HepG2 (cell line): Measurements from ENCODE around the gene HNRNPF. TPM values are rescaled to one million over a fixed set of nuclear protein-coding genes. Genes with fewer than 3 reads are reported as not detected.

Experiments
- EEA1 ChIP-seq: sonication (generic); formaldehyde crosslinking; IDR thresholded peaks from 2 replicates; pipeline ENCODE4 v1.5.1; 2020; ENCODE audit warnings: mild to moderate bottlenecking, missing genetic modification reagents, borderline replicate concordance
- GATAD2A ChIP-seq: IDR thresholded peaks from 2 replicates; pipeline ENCODE4 v1.6.1; 2016
- KLF13 ChIP-seq: sonication (generic); formaldehyde crosslinking; IDR thresholded peaks from 2 replicates; pipeline ENCODE4 v1.4.0; 2020; ENCODE audit warnings: mild to moderate bottlenecking, missing genetic modification reagents
- KLF15 ChIP-seq: sonication (generic); formaldehyde crosslinking; IDR thresholded peaks from 2 replicates; pipeline ENCODE4 v1.8.1; 2023; ENCODE audit warnings: borderline replicate concordance, mild to moderate bottlenecking, inconsistent platforms, missing genetic modification reagents, mixed read lengths
- KMT2A ChIP-seq: sonication (generic); formaldehyde crosslinking; IDR thresholded peaks from 2 replicates; pipeline ENCODE4 v1.4.0; 2020; ENCODE audit warnings: missing genetic modification reagents
- MED8 ChIP-seq: sonication (generic); formaldehyde crosslinking; IDR thresholded peaks from 2 replicates; pipeline ENCODE4 v1.8.1; 2023; ENCODE audit warnings: mild to moderate bottlenecking, missing genetic modification reagents; ENCODE audit not compliant: insufficient replicate concordance
- MXD1 ChIP-seq: sonication (generic); formaldehyde crosslinking; IDR thresholded peaks from 2 replicates; pipeline ENCODE4 v1.4.0; 2020; ENCODE audit warnings: mild to moderate bottlenecking, missing genetic modification reagents
- NFE2L1 ChIP-seq: sonication (generic); formaldehyde crosslinking; IDR thresholded peaks from 2 replicates; pipeline ENCODE4 v1.4.0; 2020; ENCODE audit warnings: missing genetic modification reagents, mild to moderate bottlenecking, borderline replicate concordance
- ZKSCAN1 ChIP-seq: fragments of 150-350 bp; IDR thresholded peaks from 2 replicates; pipeline ENCODE4 v1.6.1; 2014; ENCODE audit warnings: low read length
- ZNF24 ChIP-seq: fragments of 450-650 bp; IDR thresholded peaks from 2 replicates; pipeline ENCODE4 v1.6.1; 2017; ENCODE audit warnings: antibody characterized with exemption, mild to moderate bottlenecking
- ZNF34 ChIP-seq: sonication (generic); formaldehyde crosslinking; IDR thresholded peaks from 2 replicates; pipeline ENCODE4 v1.4.0; 2020; ENCODE audit warnings: mild to moderate bottlenecking, missing genetic modification reagents, borderline replicate concordance
- ZNF782 ChIP-seq: sonication (generic); formaldehyde crosslinking; IDR thresholded peaks from 2 replicates; pipeline ENCODE4 v1.4.0; 2020; ENCODE audit warnings: missing genetic modification reagents, mild to moderate bottlenecking, borderline replicate concordance
- ZNF850 ChIP-seq: sonication (generic); formaldehyde crosslinking; conservative IDR thresholded peaks from 2 replicates; pipeline ENCODE4 v1.9.0; 2021; ENCODE audit warnings: mild to moderate bottlenecking, missing genetic modification reagents
- polyA plus RNA-seq, 8 experiments: library from polyadenylated mRNA; depleted of rRNA in 3 of 8; stranded (reverse) in 7 of 8; unstranded in 1 of 8; fragments of >200 nt; fragmentation: Illumina TruSeq in 4 of 8; extraction: Trizol in 4 of 8; gene quantifications; 2 replicates each; pipeline versions ENCODE4 v1.2.1 to v1.2.3, GENCODE V29; 2011 to 2016; ENCODE audit warnings: low read depth in 4 of 8, missing spikeins in 1 of 8, mixed read lengths in 1 of 8; ENCODE audit not compliant: insufficient read depth in 1 of 8
- total RNA-seq, 5 experiments: library from RNA; depleted of rRNA; stranded (reverse); fragments of >200 nt; fragmentation: Illumina TruSeq; extraction: Trizol; gene quantifications; 2 replicates each; pipeline ENCODE4 v1.2.3, GENCODE V29; 2016; ENCODE audit warnings: low read depth in 1 of 5
- TF ChIP-seq, protein P1 (sequence below): sonication (generic); formaldehyde crosslinking; IDR thresholded peaks from 2 replicates; pipeline ENCODE4 v1.4.0; 2020; ENCODE audit warnings: missing genetic modification reagents, borderline replicate concordance
- TF ChIP-seq, protein P2 (sequence below): IDR thresholded peaks from 2 replicates; pipeline ENCODE4 v1.6.1; 2016; ENCODE audit warnings: low read depth, borderline replicate concordance
- TF ChIP-seq, protein P3 (sequence below): sonication (generic); formaldehyde crosslinking; IDR thresholded peaks from 2 replicates; pipeline ENCODE4 v1.9.0; 2022; ENCODE audit warnings: missing genetic modification reagents, mild to moderate bottlenecking, borderline replicate concordance
- TF ChIP-seq, protein P4 (sequence below): sonication (generic); formaldehyde crosslinking; IDR thresholded peaks from 2 replicates; pipeline ENCODE4 v1.5.1; 2020; ENCODE audit warnings: missing genetic modification reagents, mild to moderate bottlenecking, borderline replicate concordance

The HNRNPF gene
- total and polyA plus RNA-seq, 2 of the 13 experiments (the other 11 are each of a cell fraction or from before 2014, with no cell fraction given), result 166 to 308 TPM

DNA sequence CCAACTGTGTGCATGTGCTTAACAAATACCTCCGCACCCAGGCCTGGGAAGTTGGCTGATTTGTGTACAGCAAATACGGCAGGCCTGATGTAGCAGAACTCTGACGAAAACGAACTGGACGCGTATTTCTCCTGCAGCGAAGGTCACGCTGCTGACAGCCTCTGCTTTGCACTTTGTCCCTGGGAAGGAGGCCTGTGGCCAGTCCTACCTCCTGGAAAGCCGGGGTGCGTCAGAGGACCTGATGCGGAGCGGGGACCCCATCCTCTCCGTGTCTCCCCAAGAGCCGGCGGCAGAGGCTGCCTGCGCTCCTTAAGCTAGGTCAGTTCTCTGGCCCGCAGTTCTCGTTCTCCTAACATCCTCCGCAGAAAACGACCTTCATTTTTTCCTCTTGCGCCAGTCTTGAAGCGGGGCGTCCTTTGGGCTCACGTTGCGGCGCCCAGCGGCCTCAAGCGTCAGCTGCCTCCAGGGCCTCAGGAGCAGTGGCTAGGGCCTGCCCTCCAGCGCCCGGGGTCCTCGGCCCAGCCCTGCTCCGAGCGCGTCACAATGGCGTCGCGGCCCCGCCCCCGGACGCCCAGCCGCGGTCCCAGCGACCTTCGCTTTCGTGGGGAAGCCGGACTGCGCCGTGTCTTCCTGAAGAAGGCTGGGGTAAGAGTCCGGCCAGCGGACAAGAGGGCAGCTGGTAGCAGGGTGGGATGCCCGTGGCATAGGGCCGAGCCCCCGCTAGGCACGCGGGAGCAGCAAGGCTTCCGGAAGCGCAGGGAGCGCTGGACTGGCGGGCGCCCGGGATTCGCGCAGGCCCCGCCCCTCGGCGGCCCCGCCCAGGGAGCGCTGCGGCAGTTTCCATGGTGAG lies 27.5 kb upstream of the HNRNPF start, which contains the start of gene ZNF487 (continued):
- TF ChIP-seq, protein P1, sequence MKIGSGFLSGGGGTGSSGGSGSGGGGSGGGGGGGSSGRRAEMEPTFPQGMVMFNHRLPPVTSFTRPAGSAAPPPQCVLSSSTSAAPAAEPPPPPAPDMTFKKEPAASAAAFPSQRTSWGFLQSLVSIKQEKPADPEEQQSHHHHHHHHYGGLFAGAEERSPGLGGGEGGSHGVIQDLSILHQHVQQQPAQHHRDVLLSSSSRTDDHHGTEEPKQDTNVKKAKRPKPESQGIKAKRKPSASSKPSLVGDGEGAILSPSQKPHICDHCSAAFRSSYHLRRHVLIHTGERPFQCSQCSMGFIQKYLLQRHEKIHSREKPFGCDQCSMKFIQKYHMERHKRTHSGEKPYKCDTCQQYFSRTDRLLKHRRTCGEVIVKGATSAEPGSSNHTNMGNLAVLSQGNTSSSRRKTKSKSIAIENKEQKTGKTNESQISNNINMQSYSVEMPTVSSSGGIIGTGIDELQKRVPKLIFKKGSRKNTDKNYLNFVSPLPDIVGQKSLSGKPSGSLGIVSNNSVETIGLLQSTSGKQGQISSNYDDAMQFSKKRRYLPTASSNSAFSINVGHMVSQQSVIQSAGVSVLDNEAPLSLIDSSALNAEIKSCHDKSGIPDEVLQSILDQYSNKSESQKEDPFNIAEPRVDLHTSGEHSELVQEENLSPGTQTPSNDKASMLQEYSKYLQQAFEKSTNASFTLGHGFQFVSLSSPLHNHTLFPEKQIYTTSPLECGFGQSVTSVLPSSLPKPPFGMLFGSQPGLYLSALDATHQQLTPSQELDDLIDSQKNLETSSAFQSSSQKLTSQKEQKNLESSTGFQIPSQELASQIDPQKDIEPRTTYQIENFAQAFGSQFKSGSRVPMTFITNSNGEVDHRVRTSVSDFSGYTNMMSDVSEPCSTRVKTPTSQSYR (CRISPR knock-in tag), result no peak
- TF ChIP-seq ZNF850 (CRISPR knock-in tag), result 0 out of 2 replicates have a peak, but pooled peaks have one; percentile 82
- TF ChIP-seq ZNF782, result peak; percentile 81; the same call in 1 of the 2 replicates
- TF ChIP-seq, protein P2, sequence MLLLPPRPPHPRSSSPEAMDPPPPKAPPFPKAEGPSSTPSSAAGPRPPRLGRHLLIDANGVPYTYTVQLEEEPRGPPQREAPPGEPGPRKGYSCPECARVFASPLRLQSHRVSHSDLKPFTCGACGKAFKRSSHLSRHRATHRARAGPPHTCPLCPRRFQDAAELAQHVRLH (CRISPR knock-in tag), result 0 out of 2 replicates have a peak, but pooled peaks have one; percentile 62
- 0 out of 2 replicates have a peak, but pooled peaks have one; percentile 77 for TF ChIP-seq KLF13 (CRISPR knock-in tag)
- peak; percentile 69 for TF ChIP-seq KMT2A (CRISPR knock-in tag)
- TF ChIP-seq KLF15 (CRISPR knock-in tag), result peak; percentile 37; the same call in 1 of the 2 replicates
- TF ChIP-seq, protein P3, sequence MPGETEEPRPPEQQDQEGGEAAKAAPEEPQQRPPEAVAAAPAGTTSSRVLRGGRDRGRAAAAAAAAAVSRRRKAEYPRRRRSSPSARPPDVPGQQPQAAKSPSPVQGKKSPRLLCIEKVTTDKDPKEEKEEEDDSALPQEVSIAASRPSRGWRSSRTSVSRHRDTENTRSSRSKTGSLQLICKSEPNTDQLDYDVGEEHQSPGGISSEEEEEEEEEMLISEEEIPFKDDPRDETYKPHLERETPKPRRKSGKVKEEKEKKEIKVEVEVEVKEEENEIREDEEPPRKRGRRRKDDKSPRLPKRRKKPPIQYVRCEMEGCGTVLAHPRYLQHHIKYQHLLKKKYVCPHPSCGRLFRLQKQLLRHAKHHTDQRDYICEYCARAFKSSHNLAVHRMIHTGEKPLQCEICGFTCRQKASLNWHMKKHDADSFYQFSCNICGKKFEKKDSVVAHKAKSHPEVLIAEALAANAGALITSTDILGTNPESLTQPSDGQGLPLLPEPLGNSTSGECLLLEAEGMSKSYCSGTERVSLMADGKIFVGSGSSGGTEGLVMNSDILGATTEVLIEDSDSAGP, result peak; percentile 94; the same call in 1 of the 2 replicates
- TF ChIP-seq ZKSCAN1, result no peak
- TF ChIP-seq ZNF24, result no peak
- TF ChIP-seq, protein P4, sequence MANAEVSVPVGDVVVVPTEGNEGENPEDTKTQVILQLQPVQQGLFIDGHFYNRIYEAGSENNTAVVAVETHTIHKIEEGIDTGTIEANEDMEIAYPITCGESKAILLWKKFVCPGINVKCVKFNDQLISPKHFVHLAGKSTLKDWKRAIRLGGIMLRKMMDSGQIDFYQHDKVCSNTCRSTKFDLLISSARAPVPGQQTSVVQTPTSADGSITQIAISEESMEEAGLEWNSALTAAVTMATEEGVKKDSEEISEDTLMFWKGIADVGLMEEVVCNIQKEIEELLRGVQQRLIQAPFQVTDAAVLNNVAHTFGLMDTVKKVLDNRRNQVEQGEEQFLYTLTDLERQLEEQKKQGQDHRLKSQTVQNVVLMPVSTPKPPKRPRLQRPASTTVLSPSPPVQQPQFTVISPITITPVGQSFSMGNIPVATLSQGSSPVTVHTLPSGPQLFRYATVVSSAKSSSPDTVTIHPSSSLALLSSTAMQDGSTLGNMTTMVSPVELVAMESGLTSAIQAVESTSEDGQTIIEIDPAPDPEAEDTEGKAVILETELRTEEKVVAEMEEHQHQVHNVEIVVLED, result peak; percentile 87
- peak; percentile 20; the same call in 1 of the 2 replicates for TF ChIP-seq GATAD2A (CRISPR knock-in tag)
- no peak for TF ChIP-seq NFE2L1 (CRISPR knock-in tag)
- no peak for TF ChIP-seq ZNF34 (CRISPR knock-in tag)
- TF ChIP-seq EEA1 (CRISPR knock-in tag), result peak; percentile 84; the same call in 1 of the 2 replicates
- peak; percentile 95 for TF ChIP-seq MED8 (CRISPR knock-in tag)
- peak; percentile 95 for TF ChIP-seq MXD1 (CRISPR knock-in tag)
